ENCODE data around the gene KLHL42. TPM values are rescaled to one million over a fixed set of nuclear protein-coding genes. Genes with fewer than 3 reads are reported as not detected.

KLHL42 gene
- total RNA-seq, 1 donor from 2014 or later: 5.5 TPM

DNA sequence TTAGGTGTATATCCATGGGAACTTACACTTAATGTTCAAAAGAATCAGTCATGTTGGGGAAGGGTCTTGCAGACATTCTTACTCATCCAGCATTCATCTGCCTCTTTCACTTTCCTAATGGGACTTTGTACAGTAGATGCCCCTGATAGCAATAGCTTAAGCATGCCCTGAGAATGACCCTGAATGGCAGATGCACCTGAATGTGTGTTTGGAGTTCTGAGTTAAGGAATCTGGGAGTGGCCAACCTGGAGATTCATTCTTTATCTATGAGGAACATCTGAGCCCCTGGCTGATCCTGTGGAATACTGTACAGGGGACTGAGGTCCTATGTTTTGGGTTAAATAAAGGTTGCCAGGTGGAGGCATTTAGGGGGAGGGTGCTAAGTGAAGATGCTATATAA lies 71.3 kb downstream of the KLHL42 start:
- Histone ChIP-seq H3K4me3 (no peak overlapping the region), H3K4me1 (no peaks in the 10 kb centered on the region), H3K9me3 (replicated peaks) (peaks cover 20% of the 10 kb centered on the region), H3K27ac (replicated peaks) (no peak overlapping the region), H3K27me3 (ENCODE audit: low read depth) (no peaks in the 10 kb centered on the region), H3K36me3 (no peaks in the 10 kb centered on the region)
- intact Hi-C loops (cut with micrococcal nuclease): no loop called here
- TF ChIP-seq, protein P1, sequence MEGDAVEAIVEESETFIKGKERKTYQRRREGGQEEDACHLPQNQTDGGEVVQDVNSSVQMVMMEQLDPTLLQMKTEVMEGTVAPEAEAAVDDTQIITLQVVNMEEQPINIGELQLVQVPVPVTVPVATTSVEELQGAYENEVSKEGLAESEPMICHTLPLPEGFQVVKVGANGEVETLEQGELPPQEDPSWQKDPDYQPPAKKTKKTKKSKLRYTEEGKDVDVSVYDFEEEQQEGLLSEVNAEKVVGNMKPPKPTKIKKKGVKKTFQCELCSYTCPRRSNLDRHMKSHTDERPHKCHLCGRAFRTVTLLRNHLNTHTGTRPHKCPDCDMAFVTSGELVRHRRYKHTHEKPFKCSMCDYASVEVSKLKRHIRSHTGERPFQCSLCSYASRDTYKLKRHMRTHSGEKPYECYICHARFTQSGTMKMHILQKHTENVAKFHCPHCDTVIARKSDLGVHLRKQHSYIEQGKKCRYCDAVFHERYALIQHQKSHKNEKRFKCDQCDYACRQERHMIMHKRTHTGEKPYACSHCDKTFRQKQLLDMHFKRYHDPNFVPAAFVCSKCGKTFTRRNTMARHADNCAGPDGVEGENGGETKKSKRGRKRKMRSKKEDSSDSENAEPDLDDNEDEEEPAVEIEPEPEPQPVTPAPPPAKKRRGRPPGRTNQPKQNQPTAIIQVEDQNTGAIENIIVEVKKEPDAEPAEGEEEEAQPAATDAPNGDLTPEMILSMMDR (IDR thresholded peaks at IDR 0.05; ENCODE audit: borderline replicate concordance): no peak
- no peak for DNase-seq

DNA sequence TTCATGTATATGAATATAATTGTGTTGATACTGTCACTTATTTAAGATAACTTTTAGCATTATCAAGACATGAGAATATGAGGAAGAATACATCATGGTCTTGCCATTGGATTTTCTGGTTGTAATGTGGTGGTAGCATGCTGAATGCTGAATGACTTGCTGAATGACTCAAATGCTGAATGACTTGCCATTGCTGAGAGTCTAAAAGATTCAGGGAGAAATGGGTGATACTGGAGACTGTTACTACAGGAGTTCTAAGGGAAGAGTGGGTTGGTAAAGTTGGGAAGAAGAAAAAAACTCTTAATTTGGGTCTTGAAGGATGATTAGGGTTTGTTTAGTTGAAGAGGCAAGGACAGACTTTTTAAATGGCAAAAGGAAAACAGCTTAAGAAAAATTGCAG lies 72.1 kb downstream of the KLHL42 start:
- H3K4me1 ChIP-seq: no peaks in the 10 kb centered on the region
- intact Hi-C loops (cut with micrococcal nuclease): no loop called here
- H3K9me3 ChIP-seq (replicated peaks): peaks cover 20% of the 10 kb centered on the region
- TF ChIP-seq, protein P1 (IDR thresholded peaks at IDR 0.05; ENCODE audit: borderline replicate concordance): no peak
- no peaks in the 10 kb centered on the region for H3K27me3 ChIP-seq (ENCODE audit: low read depth)
- H3K36me3 ChIP-seq: no peaks in the 10 kb centered on the region
- H3K4me3 ChIP-seq: no peak overlapping the region
- no peak for DNase-seq
- no peak overlapping the region for H3K27ac ChIP-seq (replicated peaks)

Other genes with a start within 250 kb of the KLHL42 start
- 5.5 TPM for gene REP15, start 83.8 kb upstream of the KLHL42 start, total RNA-seq
- 61.4 TPM for gene MRPS35, start 69.4 kb upstream of the KLHL42 start, total RNA-seq
- gene MANSC4, start within 50 bp of the KLHL42 start, total RNA-seq: not detected
- 3.7 TPM for gene PTHLH, start 192.5 kb downstream of the KLHL42 start, total RNA-seq